ENCODE data around the gene ALX3. TPM values are rescaled to one million over a fixed set of nuclear protein-coding genes. Genes with fewer than 3 reads are reported as not detected.

ALX3 gene
- total RNA-seq, 1 experiment from 2014 or later: not detected

GRCh38 chr1:110043016-110043415 is 27.5 kb downstream of the ALX3 start:
- CTCF ChIA-PET: interaction anchor here (0.8 kb wide), 1 partner anchor 198 kb away, joined by 3 read pairs; no protein-coding TSS in a partner anchor
- TF ChIP-seq, protein P1, sequence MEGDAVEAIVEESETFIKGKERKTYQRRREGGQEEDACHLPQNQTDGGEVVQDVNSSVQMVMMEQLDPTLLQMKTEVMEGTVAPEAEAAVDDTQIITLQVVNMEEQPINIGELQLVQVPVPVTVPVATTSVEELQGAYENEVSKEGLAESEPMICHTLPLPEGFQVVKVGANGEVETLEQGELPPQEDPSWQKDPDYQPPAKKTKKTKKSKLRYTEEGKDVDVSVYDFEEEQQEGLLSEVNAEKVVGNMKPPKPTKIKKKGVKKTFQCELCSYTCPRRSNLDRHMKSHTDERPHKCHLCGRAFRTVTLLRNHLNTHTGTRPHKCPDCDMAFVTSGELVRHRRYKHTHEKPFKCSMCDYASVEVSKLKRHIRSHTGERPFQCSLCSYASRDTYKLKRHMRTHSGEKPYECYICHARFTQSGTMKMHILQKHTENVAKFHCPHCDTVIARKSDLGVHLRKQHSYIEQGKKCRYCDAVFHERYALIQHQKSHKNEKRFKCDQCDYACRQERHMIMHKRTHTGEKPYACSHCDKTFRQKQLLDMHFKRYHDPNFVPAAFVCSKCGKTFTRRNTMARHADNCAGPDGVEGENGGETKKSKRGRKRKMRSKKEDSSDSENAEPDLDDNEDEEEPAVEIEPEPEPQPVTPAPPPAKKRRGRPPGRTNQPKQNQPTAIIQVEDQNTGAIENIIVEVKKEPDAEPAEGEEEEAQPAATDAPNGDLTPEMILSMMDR (IDR thresholded peaks at IDR 0.05; ENCODE audit: unreplicated experiment): no peak
- no peak overlapping the region for H3K27ac Mint-ChIP-seq (ENCODE audit: unreplicated experiment)
- H3K4me1 Mint-ChIP-seq (ENCODE audit: low read depth, unreplicated experiment): no peaks in the 10 kb centered on the region
- intact Hi-C loops (cut with micrococcal nuclease; ENCODE audit: unreplicated experiment): no loop called here
- no peaks in the 10 kb centered on the region for H3K9me3 Mint-ChIP-seq (ENCODE audit: low read depth, unreplicated experiment)
- no peak overlapping the region for H3K4me3 Mint-ChIP-seq (ENCODE audit: low read depth, unreplicated experiment)
- H3K36me3 Mint-ChIP-seq (ENCODE audit: insufficient read depth, unreplicated experiment): peaks cover 29% of the 10 kb centered on the region
- H3K27me3 Mint-ChIP-seq (ENCODE audit: unreplicated experiment): no peaks in the 10 kb centered on the region
- no TSS peak for BruUV-seq (replicated peaks)
- no peak for DNase-seq

GRCh38 chr1:110040548-110040947 is 29.9 kb downstream of the ALX3 start:
- H3K9me3 Mint-ChIP-seq (ENCODE audit: low read depth, unreplicated experiment): no peaks in the 10 kb centered on the region
- DNase-seq: no peak
- TF ChIP-seq, protein P1 (IDR thresholded peaks at IDR 0.05; ENCODE audit: unreplicated experiment): no peak
- peaks cover 23% of the 10 kb centered on the region for H3K36me3 Mint-ChIP-seq (ENCODE audit: insufficient read depth, unreplicated experiment)
- H3K27ac Mint-ChIP-seq (ENCODE audit: unreplicated experiment): no peak overlapping the region
- intact Hi-C loops (cut with micrococcal nuclease; ENCODE audit: unreplicated experiment): no loop called here
- no TSS peak for BruUV-seq (replicated peaks)
- H3K4me3 Mint-ChIP-seq (ENCODE audit: low read depth, unreplicated experiment): no peak overlapping the region
- H3K4me1 Mint-ChIP-seq (ENCODE audit: low read depth, unreplicated experiment): no peaks in the 10 kb centered on the region
- no peaks in the 10 kb centered on the region for H3K27me3 Mint-ChIP-seq (ENCODE audit: unreplicated experiment)
- CTCF ChIA-PET: no interaction called here

DNA sequence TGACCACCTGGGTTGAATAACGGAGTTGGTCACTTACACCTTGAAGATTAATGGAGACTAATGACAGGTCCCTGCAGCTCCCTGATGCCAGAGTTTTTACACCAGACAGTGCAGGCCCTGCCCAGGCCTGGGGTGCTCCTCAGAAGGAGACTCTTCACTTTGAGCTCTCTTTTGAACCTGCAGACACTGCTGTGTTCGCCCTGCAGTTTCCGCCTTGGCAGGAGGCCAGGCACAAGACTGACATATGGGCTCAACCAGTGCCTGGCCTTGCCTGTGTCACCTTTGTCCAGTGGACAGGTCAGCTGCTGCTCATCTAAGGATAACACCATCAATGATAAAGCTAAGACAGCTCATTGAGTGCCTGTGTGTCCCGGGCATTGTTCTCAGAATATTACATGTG is 30.8 kb downstream of the ALX3 start:
- no peak overlapping the region for H3K4me3 Mint-ChIP-seq (ENCODE audit: low read depth, unreplicated experiment)
- no peak overlapping the region for H3K27ac Mint-ChIP-seq (ENCODE audit: unreplicated experiment)
- DNase-seq: no peak
- CTCF ChIA-PET: no interaction called here
- H3K4me1 Mint-ChIP-seq (ENCODE audit: low read depth, unreplicated experiment): no peaks in the 10 kb centered on the region
- BruUV-seq (replicated peaks): no TSS peak
- intact Hi-C loops (cut with micrococcal nuclease; ENCODE audit: unreplicated experiment): no loop called here
- H3K36me3 Mint-ChIP-seq (ENCODE audit: insufficient read depth, unreplicated experiment): peaks cover 26% of the 10 kb centered on the region
- no peaks in the 10 kb centered on the region for H3K9me3 Mint-ChIP-seq (ENCODE audit: low read depth, unreplicated experiment)
- TF ChIP-seq, protein P1 (IDR thresholded peaks at IDR 0.05; ENCODE audit: unreplicated experiment): no peak
- H3K27me3 Mint-ChIP-seq (ENCODE audit: unreplicated experiment): no peaks in the 10 kb centered on the region

DNA sequence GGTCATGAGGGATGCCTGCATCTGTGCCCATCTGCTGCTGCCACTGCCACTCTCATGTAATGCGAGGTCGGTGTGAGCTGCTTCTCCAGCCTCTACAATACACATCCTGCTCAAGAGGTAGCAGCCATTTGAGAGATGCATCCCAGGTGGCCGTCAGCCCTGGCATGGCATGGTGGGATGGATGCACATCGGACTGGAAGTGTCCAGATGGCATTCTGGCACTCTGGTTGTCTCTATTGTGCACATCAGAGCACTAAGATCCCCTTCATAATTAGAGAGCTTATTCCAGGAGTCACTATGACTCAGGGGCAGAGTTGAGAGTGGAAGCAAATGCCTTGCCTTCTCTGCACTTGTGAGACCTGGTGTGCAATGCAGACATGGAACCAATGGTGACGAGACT is 32.2 kb downstream of the ALX3 start:
- no TSS peak for BruUV-seq (replicated peaks)
- intact Hi-C loops (cut with micrococcal nuclease; ENCODE audit: unreplicated experiment): no loop called here
- peaks cover 9% of the 10 kb centered on the region for H3K4me1 Mint-ChIP-seq (ENCODE audit: low read depth, unreplicated experiment)
- no peaks in the 10 kb centered on the region for H3K9me3 Mint-ChIP-seq (ENCODE audit: low read depth, unreplicated experiment)
- DNase-seq: no peak
- H3K4me3 Mint-ChIP-seq (ENCODE audit: low read depth, unreplicated experiment): no peak overlapping the region
- TF ChIP-seq, protein P1 (IDR thresholded peaks at IDR 0.05; ENCODE audit: unreplicated experiment): no peak
- H3K27me3 Mint-ChIP-seq (ENCODE audit: unreplicated experiment): no peaks in the 10 kb centered on the region
- H3K36me3 Mint-ChIP-seq (ENCODE audit: insufficient read depth, unreplicated experiment): peaks cover 30% of the 10 kb centered on the region
- H3K27ac Mint-ChIP-seq (ENCODE audit: unreplicated experiment): no peak overlapping the region
- CTCF ChIA-PET: no interaction called here

Data from Calu3 (cell line).